GM18858 (cell line): ENCODE measurements around the gene SAPCD2.
"Not testable (repeated sequence)": the region's sequence is repeated elsewhere in the genome, so short reads cannot be mapped to it uniquely, and the experiment has no call there.

Experiments
- ATAC-seq: cut with Tn5 transposase; IDR thresholded peaks from one replicate; pipeline ENCODE4 v1.9.1; 2021; ENCODE audit not compliant: unreplicated experiment

SAPCD2 gene

GRCh38 chr9:137065336-137065967 lies 4.9 kb downstream of the SAPCD2 start:
- ATAC-seq: no peak

- no peak for ATAC-seq
Measured at GRCh38 chr9:137064880-137065164, 5.5 kb downstream of the SAPCD2 start.

DNA sequence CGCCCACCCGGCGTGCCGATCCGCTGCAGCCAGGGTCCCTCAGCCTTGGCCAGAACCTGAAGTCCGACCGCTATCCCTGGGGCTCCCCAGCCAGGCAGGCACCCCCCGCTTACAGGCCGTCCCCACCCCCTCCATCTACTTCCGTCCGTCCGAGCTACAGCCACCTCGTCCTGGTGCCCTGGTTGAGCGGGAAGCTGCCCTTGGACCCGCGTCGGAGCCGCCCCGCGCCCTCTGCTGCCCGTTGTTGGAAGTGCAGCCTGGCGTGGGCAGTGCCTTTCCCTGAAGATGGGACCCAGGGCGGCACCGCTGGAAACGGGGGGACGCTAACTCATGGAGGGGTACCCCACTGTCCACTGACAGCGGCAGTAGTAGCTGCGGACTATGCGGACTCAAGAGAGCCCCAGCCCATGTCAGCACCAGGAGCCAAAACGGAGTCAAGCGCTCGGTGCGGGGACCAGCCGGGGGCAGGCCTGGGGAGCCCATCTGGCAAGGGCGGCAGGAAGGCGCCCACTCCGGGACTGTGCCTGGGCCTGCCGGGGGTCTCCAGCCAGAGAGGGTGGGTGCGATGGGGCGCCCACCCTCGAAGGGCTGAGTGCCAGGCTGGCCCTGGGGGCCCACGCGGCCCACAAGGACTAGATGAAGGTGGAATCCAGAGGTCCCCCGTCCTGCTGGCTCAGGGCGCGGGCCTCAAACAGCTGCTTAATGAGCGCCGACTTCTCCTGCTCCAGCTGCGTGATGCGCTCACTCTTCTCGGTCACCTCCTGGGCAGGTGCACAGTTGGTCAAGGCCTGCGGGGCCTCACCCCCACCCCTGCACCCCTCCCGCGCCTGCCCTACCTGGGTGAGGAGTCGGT lies 6.1 kb downstream of the SAPCD2 start:
- ATAC-seq: no peak

DNA sequence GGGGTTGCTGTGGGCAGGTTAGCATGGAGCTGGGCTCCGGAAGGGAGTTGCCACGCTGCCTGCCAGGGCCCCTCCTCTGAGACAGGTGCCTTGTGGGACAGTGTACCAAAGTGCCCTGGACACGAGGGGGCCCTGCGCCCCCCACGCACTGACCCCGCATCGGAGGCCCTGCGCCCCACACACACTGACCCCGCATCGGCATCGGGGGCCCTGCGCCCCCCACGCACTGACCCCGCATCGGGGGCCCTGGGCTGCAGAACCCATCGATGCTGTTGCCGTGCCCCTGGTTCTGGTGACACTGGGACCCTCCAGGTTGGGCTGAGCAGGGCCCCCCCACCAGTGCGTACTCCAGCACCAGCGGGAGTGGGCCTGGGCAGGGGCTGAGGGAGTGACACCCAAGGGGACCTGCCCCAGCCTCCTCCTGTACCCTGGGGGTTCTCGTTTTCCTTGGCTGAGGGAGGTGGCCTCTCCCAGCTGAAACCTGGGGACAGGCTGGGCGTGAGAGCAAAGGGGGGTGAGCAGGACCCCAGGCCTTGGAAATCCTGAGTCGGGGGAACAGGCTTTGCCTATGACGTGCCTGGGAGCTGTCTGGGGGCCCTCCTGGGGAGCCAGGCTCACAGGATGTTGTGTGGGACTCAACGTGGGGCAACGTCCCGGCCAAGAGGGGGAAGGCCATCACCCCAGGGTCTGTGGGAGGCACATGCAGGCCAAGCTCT lies 6.9 kb downstream of the SAPCD2 start:
- no peak for ATAC-seq

GRCh38 chr9:137062798-137063197 lies 7.6 kb downstream of the SAPCD2 start:
- not testable (repeated sequence) for ATAC-seq

GRCh38 chr9:137062384-137062783 lies 8.0 kb downstream of the SAPCD2 start:
- ATAC-seq: no peak

- no peak for ATAC-seq
Measured at GRCh38 chr9:137058521-137059234, 11.7 kb downstream of the SAPCD2 start.

DNA sequence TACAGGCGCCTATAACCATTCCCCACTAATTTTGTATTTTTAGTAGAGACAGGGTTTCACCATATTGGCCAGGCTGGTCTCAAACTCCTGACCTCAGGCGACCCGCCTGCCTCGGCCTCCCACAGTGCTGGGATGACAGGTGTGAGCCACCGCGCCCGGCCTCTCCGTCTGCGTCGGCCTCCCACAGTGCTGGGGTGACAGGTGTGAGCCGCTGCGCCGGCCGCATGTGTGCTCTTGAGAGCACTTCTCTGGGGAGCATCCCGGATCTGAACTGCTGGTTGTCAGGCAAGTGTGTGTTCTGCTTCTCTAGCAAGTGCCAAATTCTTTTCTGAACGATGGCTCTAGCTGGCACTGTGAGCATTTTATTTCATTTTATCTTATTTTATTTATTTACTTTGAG lies 12.8 kb downstream of the SAPCD2 start:
- ATAC-seq: no peak

DNA sequence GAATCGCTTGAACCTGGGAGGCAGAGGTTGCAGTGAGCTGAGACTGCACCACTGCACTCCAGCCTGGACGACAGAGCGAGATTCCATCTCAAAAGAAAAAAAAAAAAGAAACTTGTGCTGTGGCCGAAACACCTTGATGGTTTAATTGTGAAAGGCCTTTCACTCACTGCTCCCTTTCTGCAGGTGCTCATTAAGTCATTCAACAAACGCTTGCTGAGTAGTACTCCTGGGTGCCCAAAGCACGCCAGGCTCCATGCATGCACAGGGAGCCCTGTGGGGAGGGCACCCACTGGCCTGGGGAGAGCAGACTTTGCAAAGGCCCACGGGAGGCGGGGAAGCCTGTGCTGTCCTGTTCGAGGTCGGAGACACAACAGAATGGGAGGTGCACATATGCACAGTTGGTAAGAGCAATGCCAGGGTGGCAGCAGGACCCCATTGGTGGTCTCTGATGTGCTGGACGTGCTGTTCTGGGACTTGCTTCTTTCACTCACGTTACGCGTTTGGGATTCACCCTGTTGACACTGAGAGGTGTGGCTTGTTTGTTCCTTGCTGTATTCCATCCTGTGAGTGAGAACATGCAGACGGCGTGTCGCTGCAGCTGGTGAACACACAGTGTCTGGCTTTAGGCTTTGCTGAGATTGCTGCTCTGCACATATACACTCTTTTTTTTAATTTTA lies 13.5 kb downstream of the SAPCD2 start:
- ATAC-seq: no peak

GRCh38 chr9:137055385-137056364 lies 14.7 kb downstream of the SAPCD2 start:
- no peak for ATAC-seq

DNA sequence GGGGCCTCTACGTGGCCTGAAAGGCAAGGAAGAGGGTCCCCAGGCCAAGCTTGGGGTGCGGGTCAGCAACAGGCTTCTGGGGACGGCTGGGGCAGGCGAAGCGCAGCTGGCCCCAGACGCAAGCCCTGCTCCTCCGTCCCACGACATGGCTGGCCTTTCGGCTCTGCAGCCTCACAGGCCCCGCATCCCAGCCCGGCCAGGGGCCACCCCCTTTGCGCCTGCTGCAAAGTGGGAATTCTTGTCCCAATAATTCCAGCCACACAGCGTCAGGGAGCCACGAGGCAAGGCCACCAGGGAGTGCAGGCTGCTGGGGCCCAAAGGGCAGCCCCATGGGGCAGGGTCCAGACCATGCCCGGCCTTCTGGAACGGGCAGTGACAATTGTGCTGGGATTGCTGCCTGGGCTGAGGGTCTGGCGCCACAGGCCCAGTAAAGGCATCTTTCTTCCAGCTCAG lies 15.4 kb downstream of the SAPCD2 start:
- no peak for ATAC-seq

DNA sequence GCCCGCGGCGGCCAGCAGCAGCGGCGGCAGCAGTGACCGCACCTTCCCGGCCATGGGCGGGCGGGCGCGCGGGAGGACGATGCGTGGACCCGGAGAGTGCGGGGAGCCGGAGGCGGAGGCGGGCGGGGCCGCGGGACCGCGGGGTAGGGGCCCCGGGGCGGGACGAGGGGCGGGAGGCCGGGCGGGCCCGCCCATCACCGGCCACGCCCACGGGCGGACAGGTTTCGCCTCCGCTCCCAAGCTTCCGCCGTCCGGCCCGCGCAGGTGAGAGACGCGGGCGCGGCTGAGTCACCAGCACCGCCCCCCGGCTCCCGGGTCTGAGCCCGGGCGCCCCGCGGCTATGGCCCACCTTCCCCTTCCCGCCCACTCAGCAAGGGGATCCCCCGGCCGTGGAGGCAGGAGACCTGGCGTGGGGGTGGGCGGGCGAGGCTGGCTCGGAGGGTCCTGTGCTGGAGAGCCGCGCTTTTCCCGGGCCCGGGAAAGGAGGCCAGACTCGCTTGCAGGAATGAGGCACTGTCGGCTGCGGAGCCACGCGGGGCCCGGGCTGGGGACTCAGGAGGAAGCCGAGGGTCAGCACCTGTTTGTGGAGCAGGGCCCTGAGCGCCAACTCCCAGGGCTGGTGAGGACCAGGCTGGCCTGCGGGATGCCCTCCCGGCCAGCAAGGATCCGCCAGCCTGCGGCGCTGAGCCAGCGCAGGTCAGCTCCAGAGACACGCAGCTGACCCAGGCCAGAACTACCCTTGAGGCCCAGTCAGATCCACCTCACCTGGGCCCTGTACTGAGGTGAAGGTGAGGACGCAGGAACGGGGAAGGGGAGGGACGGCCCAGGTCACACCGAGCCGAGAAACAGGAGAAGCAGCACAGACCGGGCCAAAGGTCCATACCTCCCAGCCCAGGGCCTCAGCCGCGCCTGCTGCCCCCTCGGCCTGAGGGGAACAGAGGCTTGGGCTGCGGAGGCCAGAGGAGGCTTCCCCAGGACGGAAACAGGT lies 16.1 kb downstream of the SAPCD2 start, which contains the start of gene ENTPD2:
ENTPD2 (minus strand) TSS at position 118 of the 988 bp plus-strand sequence; CDS start at position 54, 64 bp downstream.
- ATAC-seq: no peak

GRCh38 chr9:137052998-137053943 lies 17.1 kb downstream of the SAPCD2 start:
- no peak for ATAC-seq

GRCh38 chr9:137052293-137052692 lies 18.1 kb downstream of the SAPCD2 start:
- no peak for ATAC-seq

GRCh38 chr9:137051145-137051724 lies 19.1 kb downstream of the SAPCD2 start:
- ATAC-seq: no peak

- no peak for ATAC-seq
Measured at GRCh38 chr9:137050570-137050969, 19.8 kb downstream of the SAPCD2 start.
